HepG2 (cell line): ENCODE measurements around the gene TP73. TPM values are rescaled to one million over a fixed set of nuclear protein-coding genes. Genes with fewer than 3 reads are reported as not detected.
A peak's percentile ranks its signal among the peaks of the same experiment; 100 is the strongest.

Experiments used
- ATAC-seq: fragments of 200-7000 bp; cut with Tn5 transposase; 3 replicates; pipeline ENCODE4 v1.9.1; 2020; ENCODE audit warnings: mild to moderate bottlenecking, moderate library complexity
- BruUV-seq: library from RNA; stranded (reverse); fragments of 400-500 nt; replicated peaks from 2 replicates; lab custom pipeline; 2021; lab: Mats Ljungman, UMichigan
- CTCF ChIA-PET: fragments of 300-600 bp; formaldehyde crosslinking; extraction: SDS; loops from one replicate; lab custom pipeline; 2021; ENCODE audit warnings: low total read pairs, inconsistent platforms, low intra/inter-chr PET ratio; lab: Yijun Ruan, JAX
- POLR2A ChIA-PET: fragments of 350-600 bp; sonication (Branson Sonifier 250); formaldehyde crosslinking; loops from one replicate; lab custom pipeline; 2020; ENCODE audit warnings: antibody characterized with exemption, inconsistent platforms; lab: Yijun Ruan, JAX
- DNase-seq: peaks from one replicate; pipeline ENCODE4 v3.0.0-alpha.2; 2015; ENCODE audit warnings: low spot score
- FAIRE-seq: peaks from 3 replicates; lab custom pipeline; 2011; peaks lifted over from hg19 to GRCh38; lab: Jason Lieb, UNC
- H2AFZ ChIP-seq: one replicate; pipeline ENCODE4 v1.6.1; 2011; ENCODE audit warnings: low read length, inconsistent platforms
- H3K27ac ChIP-seq: fragments of 300-600 bp; 3 replicates; pipeline ENCODE4 v1.8.0; 2011; ENCODE audit warnings: mixed run types, mild to moderate bottlenecking, mixed read lengths, low read length, inconsistent platforms; ENCODE audit not compliant: insufficient read depth; ENCODE audit errors: extremely low read length
- H3K27me3 ChIP-seq, 2 experiments: fragments of 200-600 bp in 1 of 2; 2 replicates in 1 of 2; 3 replicates in 1 of 2; pipeline versions ENCODE4 v1.6.0 to v1.8.0; 2011; ENCODE audit warnings: low read length in 2 of 2, mild to moderate bottlenecking in 2 of 2, moderate library complexity in 2 of 2, inconsistent platforms in 1 of 2; ENCODE audit not compliant: insufficient read depth in 2 of 2, control insufficient read depth in 1 of 2
- H3K36me3 ChIP-seq, 2 experiments: fragments of 200-600 bp in 1 of 2; replicated peaks in 1 of 2; 2 replicates in 1 of 2; 3 replicates in 1 of 2; pipeline versions ENCODE4 v1.5.1 to v1.8.0; 2011; ENCODE audit warnings: low read length in 2 of 2, inconsistent platforms in 1 of 2; ENCODE audit not compliant: insufficient read depth in 2 of 2, control insufficient read depth in 1 of 2
- H3K4me1 ChIP-seq: 2 replicates; pipeline ENCODE4 v1.5.1; 2012; ENCODE audit warnings: low read length, inconsistent platforms; ENCODE audit not compliant: insufficient read depth
- H3K4me2 ChIP-seq: 2 replicates; pipeline ENCODE4 v1.6.0; 2011; ENCODE audit warnings: low read depth, low read length, inconsistent platforms
- H3K4me3 ChIP-seq, 3 experiments: fragments of 200-600 bp in 1 of 3; sonication (generic), shearing (Covaris generic) in 1 of 3; replicated peaks in 1 of 3; 2 replicates each; pipeline ENCODE4 v1.5.1; 2011 to 2016; ENCODE audit warnings: low read length in 3 of 3, inconsistent platforms in 2 of 3, low read depth in 2 of 3, mild to moderate bottlenecking in 2 of 3, control low read depth in 1 of 3, mixed read lengths in 1 of 3; ENCODE audit not compliant: insufficient read depth in 1 of 3
- H3K79me2 ChIP-seq: one replicate; pipeline ENCODE4 v1.6.1; 2011; ENCODE audit warnings: low read length, inconsistent platforms; ENCODE audit not compliant: insufficient read depth
- H3K9ac ChIP-seq: 2 replicates; pipeline ENCODE4 v1.6.0; 2011; ENCODE audit warnings: mild to moderate bottlenecking, low read depth, low read length, inconsistent platforms; ENCODE audit not compliant: insufficient read depth
- H3K9me3 ChIP-seq: 2 replicates; pipeline ENCODE4 v1.5.1; 2012; ENCODE audit warnings: mild to moderate bottlenecking, low read length
- H4K20me1 ChIP-seq: 2 replicates; pipeline ENCODE4 v1.6.0; 2011; ENCODE audit warnings: inconsistent platforms, mild to moderate bottlenecking, low read length, moderate library complexity; ENCODE audit not compliant: insufficient read depth
- AHDC1 ChIP-seq: sonication (generic); formaldehyde crosslinking; IDR thresholded peaks from 2 replicates; pipeline ENCODE4 v1.5.1; 2020; ENCODE audit warnings: mild to moderate bottlenecking, missing genetic modification reagents, borderline replicate concordance
- PPARG ChIP-seq: conservative IDR thresholded peaks from 2 replicates; pipeline ENCODE4 v1.6.1; 2016; ENCODE audit warnings: missing biosample characterization, missing genetic modification reagents
- ZBTB2 ChIP-seq: sonication (generic); formaldehyde crosslinking; IDR thresholded peaks from 2 replicates; pipeline ENCODE4 v1.8.0; 2022; ENCODE audit warnings: low read depth, missing genetic modification reagents
- ZNF264 ChIP-seq: sonication (generic); formaldehyde crosslinking; IDR thresholded peaks from 2 replicates; pipeline ENCODE4 v1.4.0; 2020; ENCODE audit warnings: missing genetic modification reagents
- ZNF687 ChIP-seq: sonication (generic); formaldehyde crosslinking; IDR thresholded peaks from 2 replicates; pipeline ENCODE4 v1.5.1; 2020; ENCODE audit warnings: mild to moderate bottlenecking, missing genetic modification reagents, moderate library complexity
- WGBS: methylation state at CpG from one replicate; pipeline ENCODE4 v1.1.6; 2017; ENCODE audit warnings: low lambda C conversion rate; 5-methylcytosine and 5-hydroxymethylcytosine counted together
- in situ Hi-C: cut with HindIII; loops from 2 replicates; pipeline ENCODE4 v1.10.0; 2017; ENCODE audit warnings: low pct_unique_long_range_greater_than_20kb; ENCODE audit not compliant: extremely low pct_ligation_motif_present
- intact Hi-C: fragments of 100-400 bp; cut with micrococcal nuclease; formaldehyde crosslinking; loops from one replicate; pipeline ENCODE4 v1.10.0; 2022; ENCODE audit not compliant: unreplicated experiment
- polyA plus RNA-seq, 8 experiments: library from polyadenylated mRNA; depleted of rRNA in 3 of 8; stranded (reverse) in 7 of 8; unstranded in 1 of 8; fragments of >200 nt; fragmentation: Illumina TruSeq in 4 of 8; extraction: Trizol in 4 of 8; gene quantifications; 2 replicates each; pipeline versions ENCODE4 v1.2.1 to v1.2.3, GENCODE V29; 2011 to 2016; ENCODE audit warnings: low read depth in 4 of 8, missing spikeins in 1 of 8, mixed read lengths in 1 of 8; ENCODE audit not compliant: insufficient read depth in 1 of 8
- total RNA-seq, 5 experiments: library from RNA; depleted of rRNA; stranded (reverse); fragments of >200 nt; fragmentation: Illumina TruSeq; extraction: Trizol; gene quantifications; 2 replicates each; pipeline ENCODE4 v1.2.3, GENCODE V29; 2016; ENCODE audit warnings: low read depth in 1 of 5

Gene TP73
- total and polyA plus RNA-seq, 2 of the 13 experiments (the other 11 are each of a cell fraction or from before 2014, with no cell fraction given) = 0.49 to 1.1 TPM

GRCh38 chr1:3617806-3618345 lies 34.4 kb upstream of the TP73 start (continued):
- TF ChIP-seq AHDC1 (CRISPR knock-in tag) = no peak
- no peak for TF ChIP-seq ZNF264 (CRISPR knock-in tag)

GRCh38 chr1:3618531-3618880 lies 33.8 kb upstream of the TP73 start:
- no peaks in the 10 kb centered on the region for H4K20me1 ChIP-seq
- FAIRE-seq (no peak), ATAC-seq (peak; percentile 43; the same call in 2 of the 3 replicates), DNase-seq (no peak)
- no peak overlapping the region for H2AFZ ChIP-seq
- no peak overlapping the region for H3K4me3 ChIP-seq
- CTCF ChIA-PET = interaction anchor here (1.1 to 2.3 kb wide), 6 partner anchors 28 to 128 kb away, joined by 3 to 32 read pairs (median 8); no protein-coding TSS in a partner anchor
- WGBS = 48% methylated on average over 5 of the region's 9 CpGs
- peaks cover 16 to 50% of the 10 kb centered on the region in 2 experiments for H3K27me3 ChIP-seq
- H3K36me3 ChIP-seq = no peaks in the 10 kb centered on the region
- peaks cover 40% of the 10 kb centered on the region for H3K4me1 ChIP-seq
- peak overlapping the region; percentile 30 for H3K4me2 ChIP-seq
- no peaks in the 10 kb centered on the region for H3K79me2 ChIP-seq
- H3K9me3 ChIP-seq = no peaks in the 10 kb centered on the region
- no peak overlapping the region for H3K27ac ChIP-seq
- no TSS peak for BruUV-seq
- intact Hi-C loops = loop anchor here (2.0 to 5.0 kb wide), 2 partner anchors 32 to 126 kb away; no protein-coding TSS in a partner anchor
- no peak overlapping the region for H3K9ac ChIP-seq
- TF ChIP-seq ZNF687 (CRISPR knock-in tag) = 0 out of 2 replicates have a peak, but pooled peaks have one; percentile 19
- no peak for TF ChIP-seq PPARG (CRISPR knock-in tag)
- no peak for TF ChIP-seq ZBTB2 (CRISPR knock-in tag)
- TF ChIP-seq, all 625 proteins: peak for 1
- in situ Hi-C loops = no loop called here
- POLR2A ChIA-PET = interaction anchor here (0.9 kb wide), 1 partner anchor 165 kb away, joined by 5 read pairs; no protein-coding TSS in a partner anchor
